NCI-H526 (cell line): Measurements from ENCODE around the gene NDE1.

Experiments
- DNase-seq, 2 experiments: peaks; one replicate each; lab custom pipeline; 2025; lab: John Stamatoyannopoulos, UW

NDE1 gene

GRCh38 chr16:15737140-15737644 lies 87.1 kb downstream of the NDE1 start:
- DNase-seq: no peak

GRCh38 chr16:15739464-15739863 lies 89.4 kb downstream of the NDE1 start:
- DNase-seq: no peak

GRCh38 chr16:15739950-15740349 lies 89.9 kb downstream of the NDE1 start:
- DNase-seq: no peak

- no peak for DNase-seq
These were observed 91.3 kb downstream of the NDE1 start for GRCh38 chr16:15741207-15741871.

- DNase-seq: no peak
These were observed 92.7 kb downstream of the NDE1 start for GRCh38 chr16:15742716-15743115.

- DNase-seq: no peak
These were observed 93.6 kb downstream of the NDE1 start for GRCh38 chr16:15743657-15744056.

- DNase-seq: no peak
These were observed 96.3 kb downstream of the NDE1 start for GRCh38 chr16:15746332-15746731.

GRCh38 chr16:15747937-15748336 lies 97.9 kb downstream of the NDE1 start:
- no peak for DNase-seq

GRCh38 chr16:15748654-15749053 lies 98.6 kb downstream of the NDE1 start:
- DNase-seq: no peak

GRCh38 chr16:15749371-15749770 lies 99.3 kb downstream of the NDE1 start:
- DNase-seq: no peak

- no peak for DNase-seq
These were observed 99.9 kb downstream of the NDE1 start for GRCh38 chr16:15749985-15750384.

GRCh38 chr16:15751940-15752339 lies 101.9 kb downstream of the NDE1 start:
- no peak for DNase-seq

- DNase-seq: no peak
These were observed 102.9 kb downstream of the NDE1 start for GRCh38 chr16:15752717-15753488.

GRCh38 chr16:15754821-15755534 lies 104.9 kb downstream of the NDE1 start:
- DNase-seq: no peak

- no peak for DNase-seq
These were observed 107.0 kb downstream of the NDE1 start for GRCh38 chr16:15757077-15757386.

- no peak for DNase-seq
These were observed 107.7 kb downstream of the NDE1 start for GRCh38 chr16:15757630-15758251.

GRCh38 chr16:15759070-15759469 lies 109.0 kb downstream of the NDE1 start:
- DNase-seq: no peak

- no peak for DNase-seq
These were observed 110.1 kb downstream of the NDE1 start for GRCh38 chr16:15760129-15760528.

- peak in 1 of 2 experiments; percentile 57 for DNase-seq
These were observed 114.1 kb downstream of the NDE1 start for GRCh38 chr16:15764112-15764511.

- no peak for DNase-seq
These were observed 115.1 kb downstream of the NDE1 start for GRCh38 chr16:15765116-15765515.

GRCh38 chr16:15765880-15766279 lies 115.8 kb downstream of the NDE1 start:
- peak; percentile 20 to 79 for DNase-seq

- DNase-seq: no peak
These were observed 116.9 kb downstream of the NDE1 start for GRCh38 chr16:15766918-15767317.
